ENCODE measurements around the gene PHKB.

The PHKB gene

DNA sequence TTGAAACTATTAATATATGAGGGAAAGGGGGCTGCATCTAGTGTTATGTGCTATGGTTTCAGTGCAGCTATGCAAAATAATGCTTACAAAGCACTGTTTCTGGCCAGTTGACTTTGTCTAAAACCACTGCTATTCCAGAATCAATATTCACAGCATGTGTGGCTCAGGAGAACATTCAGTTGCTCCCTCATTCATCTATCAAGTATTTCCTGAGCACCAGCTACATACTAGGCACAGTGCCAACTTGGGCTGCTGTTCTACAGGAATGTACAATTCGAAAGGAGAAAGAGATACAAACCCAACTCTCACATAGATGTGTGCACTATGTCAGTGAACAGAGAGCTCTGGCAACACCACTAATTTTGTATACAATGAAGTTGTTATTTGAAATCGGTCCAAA is 183.0 kb downstream of the PHKB start:
- H3K4me1 ChIP-seq (ENCODE audit: control insufficient read depth, low read length): no peaks in the 10 kb centered on the region
- H3K79me2 ChIP-seq (ENCODE audit: control insufficient read depth, low read length): no peaks in the 10 kb centered on the region
- no peak overlapping the region for H3K4me3 ChIP-seq (ENCODE audit: low read length)
- no peak for TF ChIP-seq EZH2phosphoT487 (IDR thresholded peaks at IDR 0.05; ENCODE audit: borderline replicate concordance, low read length)
- TF ChIP-seq, protein P1, sequence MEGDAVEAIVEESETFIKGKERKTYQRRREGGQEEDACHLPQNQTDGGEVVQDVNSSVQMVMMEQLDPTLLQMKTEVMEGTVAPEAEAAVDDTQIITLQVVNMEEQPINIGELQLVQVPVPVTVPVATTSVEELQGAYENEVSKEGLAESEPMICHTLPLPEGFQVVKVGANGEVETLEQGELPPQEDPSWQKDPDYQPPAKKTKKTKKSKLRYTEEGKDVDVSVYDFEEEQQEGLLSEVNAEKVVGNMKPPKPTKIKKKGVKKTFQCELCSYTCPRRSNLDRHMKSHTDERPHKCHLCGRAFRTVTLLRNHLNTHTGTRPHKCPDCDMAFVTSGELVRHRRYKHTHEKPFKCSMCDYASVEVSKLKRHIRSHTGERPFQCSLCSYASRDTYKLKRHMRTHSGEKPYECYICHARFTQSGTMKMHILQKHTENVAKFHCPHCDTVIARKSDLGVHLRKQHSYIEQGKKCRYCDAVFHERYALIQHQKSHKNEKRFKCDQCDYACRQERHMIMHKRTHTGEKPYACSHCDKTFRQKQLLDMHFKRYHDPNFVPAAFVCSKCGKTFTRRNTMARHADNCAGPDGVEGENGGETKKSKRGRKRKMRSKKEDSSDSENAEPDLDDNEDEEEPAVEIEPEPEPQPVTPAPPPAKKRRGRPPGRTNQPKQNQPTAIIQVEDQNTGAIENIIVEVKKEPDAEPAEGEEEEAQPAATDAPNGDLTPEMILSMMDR (IDR thresholded peaks at IDR 0.05; ENCODE audit: low read depth, low read length, poor library complexity, severe bottlenecking): no peak
- no peaks in the 10 kb centered on the region for H3F3A ChIP-seq (ENCODE audit: control insufficient read depth, insufficient read depth)
- H4K20me1 ChIP-seq (ENCODE audit: control insufficient read depth, insufficient read depth, low read depth, low read length): no peaks in the 10 kb centered on the region
- no peak overlapping the region for H3K27ac ChIP-seq (ENCODE audit: low read depth, low read length)
- no peak overlapping the region for H3K4me2 ChIP-seq (ENCODE audit: low read length)
- H3K36me3 ChIP-seq (ENCODE audit: control insufficient read depth, low read length): peaks cover 23% of the 10 kb centered on the region
- no peaks in the 10 kb centered on the region for H3K9me2 ChIP-seq (replicated peaks; ENCODE audit: control insufficient read depth, low read length)
- no peaks in the 10 kb centered on the region for H3K27me3 ChIP-seq (ENCODE audit: control insufficient read depth, low read length)
- no peaks in the 10 kb centered on the region for H3K9me3 ChIP-seq (ENCODE audit: control insufficient read depth, insufficient read depth, low read length)

DNA sequence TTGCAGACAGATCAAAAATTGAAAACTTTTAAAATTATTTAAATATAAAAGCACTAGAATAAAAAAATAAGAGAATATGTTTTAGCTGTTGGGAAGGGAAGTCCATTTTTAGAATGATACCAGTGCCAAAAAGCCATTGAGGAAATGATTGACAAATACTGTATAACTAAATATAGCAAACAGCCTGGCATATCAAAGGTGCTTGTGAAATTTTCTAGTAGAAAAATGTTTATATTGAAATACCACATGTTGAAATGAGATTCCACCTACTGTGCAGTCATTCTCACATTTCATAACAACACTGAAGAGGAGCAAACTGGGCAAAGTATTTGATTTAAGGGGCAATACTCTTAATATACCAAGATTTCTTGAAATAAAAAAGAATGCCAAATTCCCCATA is 183.5 kb downstream of the PHKB start:
- Histone ChIP-seq H3K4me1 (ENCODE audit: control insufficient read depth, low read length) (no peaks in the 10 kb centered on the region), H4K20me1 (ENCODE audit: control insufficient read depth, insufficient read depth, low read depth, low read length) (no peaks in the 10 kb centered on the region), H3K27ac (ENCODE audit: low read depth, low read length) (no peak overlapping the region), H3K27me3 (ENCODE audit: control insufficient read depth, low read length) (no peaks in the 10 kb centered on the region), H3K36me3 (ENCODE audit: control insufficient read depth, low read length) (peaks cover 24% of the 10 kb centered on the region), H3K9me3 (ENCODE audit: control insufficient read depth, insufficient read depth, low read length) (no peaks in the 10 kb centered on the region), H3K9me2 (replicated peaks; ENCODE audit: control insufficient read depth, low read length) (no peaks in the 10 kb centered on the region), H3F3A (ENCODE audit: control insufficient read depth, insufficient read depth) (no peaks in the 10 kb centered on the region), H3K4me3 (ENCODE audit: low read length) (no peak overlapping the region), H3K4me2 (ENCODE audit: low read length) (no peak overlapping the region), H3K79me2 (ENCODE audit: control insufficient read depth, low read length) (no peaks in the 10 kb centered on the region)
- TF ChIP-seq EZH2phosphoT487 (IDR thresholded peaks at IDR 0.05; ENCODE audit: borderline replicate concordance, low read length): no peak
- TF ChIP-seq, protein P1 (IDR thresholded peaks at IDR 0.05; ENCODE audit: low read depth, low read length, poor library complexity, severe bottlenecking): no peak

DNA sequence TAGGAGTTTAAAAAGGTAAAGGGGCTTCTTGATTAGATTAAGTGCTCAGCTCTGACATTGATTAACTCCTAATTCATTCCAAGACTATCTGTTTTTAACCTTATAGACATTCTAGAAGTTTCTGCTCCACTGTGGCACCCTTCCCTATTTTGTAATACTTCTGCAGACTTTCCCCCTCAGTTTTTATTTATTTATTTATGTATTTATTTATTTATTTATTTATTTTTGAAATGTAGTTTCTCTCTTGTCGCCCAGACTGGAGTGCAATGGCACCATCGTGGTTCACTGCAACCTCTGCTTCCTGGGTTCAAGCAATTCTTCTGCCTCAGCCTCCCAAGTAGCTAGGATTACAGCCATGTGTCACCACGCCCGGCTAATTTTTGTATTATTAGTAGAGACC is 185.8 kb downstream of the PHKB start:
- Histone ChIP-seq H3K9me2 (replicated peaks; ENCODE audit: control insufficient read depth, low read length) (no peaks in the 10 kb centered on the region), H4K20me1 (ENCODE audit: control insufficient read depth, insufficient read depth, low read depth, low read length) (no peaks in the 10 kb centered on the region), H3K4me2 (ENCODE audit: low read length) (no peak overlapping the region), H3K36me3 (ENCODE audit: control insufficient read depth, low read length) (peaks cover 28% of the 10 kb centered on the region), H3F3A (ENCODE audit: control insufficient read depth, insufficient read depth) (no peaks in the 10 kb centered on the region), H3K4me3 (ENCODE audit: low read length) (no peak overlapping the region), H3K4me1 (ENCODE audit: control insufficient read depth, low read length) (no peaks in the 10 kb centered on the region), H3K27me3 (ENCODE audit: control insufficient read depth, low read length) (no peaks in the 10 kb centered on the region), H3K79me2 (ENCODE audit: control insufficient read depth, low read length) (no peaks in the 10 kb centered on the region), H3K27ac (ENCODE audit: low read depth, low read length) (no peak overlapping the region), H3K9me3 (ENCODE audit: control insufficient read depth, insufficient read depth, low read length) (no peaks in the 10 kb centered on the region)
- no peak for TF ChIP-seq EZH2phosphoT487 (IDR thresholded peaks at IDR 0.05; ENCODE audit: borderline replicate concordance, low read length)
- TF ChIP-seq, protein P1 (IDR thresholded peaks at IDR 0.05; ENCODE audit: low read depth, low read length, poor library complexity, severe bottlenecking): no peak

DNA sequence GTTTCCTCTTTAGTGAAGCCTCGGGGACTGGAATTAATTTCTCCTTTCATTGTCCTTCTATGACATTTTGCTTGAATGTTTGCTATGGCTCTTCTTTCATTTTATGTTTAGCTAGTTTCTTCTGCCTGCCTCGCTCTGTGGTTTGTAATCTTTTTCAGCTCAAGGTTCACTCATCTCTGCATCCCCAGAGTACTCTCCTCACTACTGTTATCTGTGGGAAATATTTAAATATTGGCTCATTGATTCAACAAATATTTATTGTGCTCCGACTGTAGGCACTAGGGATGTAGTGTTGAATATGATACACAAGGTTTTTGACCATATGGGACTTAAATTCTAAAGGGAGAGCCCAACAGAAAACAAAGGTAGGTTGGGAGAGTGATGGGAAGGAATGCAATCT is 195.9 kb downstream of the PHKB start:
- H3K27ac ChIP-seq (ENCODE audit: low read depth, low read length): no peak overlapping the region
- no peaks in the 10 kb centered on the region for H4K20me1 ChIP-seq (ENCODE audit: control insufficient read depth, insufficient read depth, low read depth, low read length)
- peaks cover 47% of the 10 kb centered on the region for H3K36me3 ChIP-seq (ENCODE audit: control insufficient read depth, low read length)
- H3K79me2 ChIP-seq (ENCODE audit: control insufficient read depth, low read length): no peaks in the 10 kb centered on the region
- H3K9me2 ChIP-seq (replicated peaks; ENCODE audit: control insufficient read depth, low read length): no peaks in the 10 kb centered on the region
- H3K4me1 ChIP-seq (ENCODE audit: control insufficient read depth, low read length): no peaks in the 10 kb centered on the region
- TF ChIP-seq EZH2phosphoT487 (IDR thresholded peaks at IDR 0.05; ENCODE audit: borderline replicate concordance, low read length): no peak
- TF ChIP-seq, protein P1 (IDR thresholded peaks at IDR 0.05; ENCODE audit: low read depth, low read length, poor library complexity, severe bottlenecking): no peak
- H3K4me2 ChIP-seq (ENCODE audit: low read length): no peak overlapping the region
- H3K9me3 ChIP-seq (ENCODE audit: control insufficient read depth, insufficient read depth, low read length): no peaks in the 10 kb centered on the region
- no peaks in the 10 kb centered on the region; the same call in 1 of the 2 replicates for H3F3A ChIP-seq (ENCODE audit: control insufficient read depth, insufficient read depth)
- H3K27me3 ChIP-seq (ENCODE audit: control insufficient read depth, low read length): no peaks in the 10 kb centered on the region
- no peak overlapping the region for H3K4me3 ChIP-seq (ENCODE audit: low read length)

Data from DOHH2 (cell line).